HepG2 (cell line): Measurements from ENCODE around the gene ASPHD1. TPM values are rescaled to one million over a fixed set of nuclear protein-coding genes. Genes with fewer than 3 reads are reported as not detected.

Experiments
- ADNP ChIP-seq: sonication (generic); formaldehyde crosslinking; IDR thresholded peaks from 2 replicates; pipeline ENCODE4 v1.4.0; 2020; ENCODE audit warnings: missing genetic modification reagents
- ARNT2 ChIP-seq: sonication (generic); formaldehyde crosslinking; IDR thresholded peaks from 2 replicates; pipeline ENCODE4 v1.8.0; 2022; ENCODE audit warnings: mild to moderate bottlenecking, low read depth, missing genetic modification reagents, moderate library complexity
- BORCS8-MEF2B ChIP-seq: sonication (generic); formaldehyde crosslinking; IDR thresholded peaks from 2 replicates; pipeline ENCODE4 v1.8.0; 2022; ENCODE audit warnings: mild to moderate bottlenecking, missing genetic modification reagents
- BRF2 ChIP-seq: sonication (generic); formaldehyde crosslinking; IDR thresholded peaks from 2 replicates; pipeline ENCODE4 v1.8.1; 2022; ENCODE audit warnings: mild to moderate bottlenecking, missing genetic modification reagents
- CTCF ChIP-seq: sonication (generic); formaldehyde crosslinking; IDR thresholded peaks from 2 replicates; pipeline ENCODE4 v1.5.0; 2020; ENCODE audit warnings: mild to moderate bottlenecking, missing genetic modification reagents, moderate library complexity
- FOXA3 ChIP-seq: IDR thresholded peaks from 2 replicates; pipeline ENCODE4 v1.6.1; 2016; ENCODE audit warnings: missing genetic modification reagents, missing compliant biosample characterization
- GABPB1 ChIP-seq: IDR thresholded peaks from 2 replicates; pipeline ENCODE4 v1.6.1; 2016; ENCODE audit warnings: mild to moderate bottlenecking, missing genetic modification reagents, moderate library complexity, missing compliant biosample characterization
- KLF12 ChIP-seq: sonication (generic); formaldehyde crosslinking; IDR thresholded peaks from 2 replicates; pipeline ENCODE4 v1.4.0; 2020; ENCODE audit warnings: missing genetic modification reagents, borderline replicate concordance
- KMT2A ChIP-seq: sonication (generic); formaldehyde crosslinking; IDR thresholded peaks from 2 replicates; pipeline ENCODE4 v1.4.0; 2020; ENCODE audit warnings: missing genetic modification reagents
- MIER2 ChIP-seq: IDR thresholded peaks from 2 replicates; pipeline ENCODE4 v1.6.1; 2016; ENCODE audit warnings: missing biosample characterization, missing genetic modification reagents
- MIXL1 ChIP-seq: IDR thresholded peaks from 2 replicates; pipeline ENCODE4 v1.6.1; 2016
- MLLT10 ChIP-seq: sonication (generic); formaldehyde crosslinking; IDR thresholded peaks from 2 replicates; pipeline ENCODE4 v1.4.0; 2020; ENCODE audit warnings: missing genetic modification reagents
- MYC ChIP-seq: sonication (generic); formaldehyde crosslinking; IDR thresholded peaks from 2 replicates; pipeline ENCODE4 v1.9.0; 2021; ENCODE audit warnings: missing genetic modification reagents, borderline replicate concordance
- NAIF1 ChIP-seq: sonication (generic); formaldehyde crosslinking; IDR thresholded peaks from 2 replicates; pipeline ENCODE4 v1.5.0; 2020; ENCODE audit warnings: mild to moderate bottlenecking, missing genetic modification reagents, borderline replicate concordance
- NFATC3 ChIP-seq: sonication (generic); formaldehyde crosslinking; IDR thresholded peaks from 2 replicates; pipeline ENCODE4 v1.5.1; 2020; ENCODE audit warnings: mild to moderate bottlenecking, missing genetic modification reagents
- PAWR ChIP-seq: sonication (generic); formaldehyde crosslinking; IDR thresholded peaks from 2 replicates; pipeline ENCODE4 v1.4.0; 2020; ENCODE audit warnings: missing genetic modification reagents, mild to moderate bottlenecking, borderline replicate concordance
- PITX1 ChIP-seq: sonication (generic); formaldehyde crosslinking; IDR thresholded peaks from 2 replicates; pipeline ENCODE4 v1.5.1; 2020; ENCODE audit warnings: mild to moderate bottlenecking, missing genetic modification reagents
- RBAK ChIP-seq: sonication (generic); formaldehyde crosslinking; IDR thresholded peaks from 2 replicates; pipeline ENCODE4 v1.5.1; 2020; ENCODE audit warnings: mild to moderate bottlenecking, missing genetic modification reagents
- SALL1 ChIP-seq: sonication (generic); formaldehyde crosslinking; IDR thresholded peaks from 2 replicates; pipeline ENCODE4 v1.8.0; 2022; ENCODE audit warnings: mild to moderate bottlenecking, missing genetic modification reagents
- SNRNP70 ChIP-seq: fragments of 200-400 bp; formaldehyde crosslinking; IDR thresholded peaks from 2 replicates; pipeline ENCODE4 v1.6.1; 2017; ENCODE audit warnings: mild to moderate bottlenecking, low read depth, low read length, moderate library complexity
- SRSF1 ChIP-seq: fragments of 200-400 bp; formaldehyde crosslinking; optimal IDR thresholded peaks from 2 replicates; pipeline ENCODE3; 2017; ENCODE audit warnings: mild to moderate bottlenecking, low read depth, low read length, moderate library complexity
- THRA ChIP-seq: sonication (generic); formaldehyde crosslinking; IDR thresholded peaks from 2 replicates; pipeline ENCODE4 v1.4.0; 2020; ENCODE audit warnings: missing genetic modification reagents, borderline replicate concordance
- ZNF225 ChIP-seq: sonication (generic); formaldehyde crosslinking; IDR thresholded peaks from 2 replicates; pipeline ENCODE4 v1.4.0; 2020; ENCODE audit warnings: mild to moderate bottlenecking, missing genetic modification reagents
- ZNF251 ChIP-seq: sonication (generic); formaldehyde crosslinking; IDR thresholded peaks from 2 replicates; pipeline ENCODE4 v1.9.0; 2021; ENCODE audit warnings: mild to moderate bottlenecking, missing genetic modification reagents
- ZNF317 ChIP-seq: sonication (generic); formaldehyde crosslinking; IDR thresholded peaks from 2 replicates; pipeline ENCODE4 v1.5.0; 2020; ENCODE audit warnings: mild to moderate bottlenecking, missing genetic modification reagents
- ZNF468 ChIP-seq: sonication (generic); formaldehyde crosslinking; IDR thresholded peaks from 2 replicates; pipeline ENCODE4 v1.8.0; 2022; ENCODE audit warnings: mild to moderate bottlenecking, moderate library complexity, missing genetic modification reagents
- ZNF569 ChIP-seq: sonication (generic); formaldehyde crosslinking; IDR thresholded peaks from 2 replicates; pipeline ENCODE4 v1.5.0; 2020; ENCODE audit warnings: mild to moderate bottlenecking, missing genetic modification reagents, moderate library complexity, borderline replicate concordance
- ZNF615 ChIP-seq: sonication (generic); formaldehyde crosslinking; IDR thresholded peaks from 2 replicates; pipeline ENCODE4 v1.5.0; 2020; ENCODE audit warnings: mild to moderate bottlenecking, missing genetic modification reagents, borderline replicate concordance
- ZNF850 ChIP-seq: sonication (generic); formaldehyde crosslinking; conservative IDR thresholded peaks from 2 replicates; pipeline ENCODE4 v1.9.0; 2021; ENCODE audit warnings: mild to moderate bottlenecking, missing genetic modification reagents
- polyA plus RNA-seq, 8 experiments: library from polyadenylated mRNA; depleted of rRNA in 3 of 8; stranded (reverse) in 7 of 8; unstranded in 1 of 8; fragments of >200 nt; fragmentation: Illumina TruSeq in 4 of 8; extraction: Trizol in 4 of 8; gene quantifications; 2 replicates each; pipeline versions ENCODE4 v1.2.1 to v1.2.3, GENCODE V29; 2011 to 2016; ENCODE audit warnings: low read depth in 4 of 8, missing spikeins in 1 of 8, mixed read lengths in 1 of 8; ENCODE audit not compliant: insufficient read depth in 1 of 8
- total RNA-seq, 5 experiments: library from RNA; depleted of rRNA; stranded (reverse); fragments of >200 nt; fragmentation: Illumina TruSeq; extraction: Trizol; gene quantifications; 2 replicates each; pipeline ENCODE4 v1.2.3, GENCODE V29; 2016; ENCODE audit warnings: low read depth in 1 of 5

Gene ASPHD1
- total and polyA plus RNA-seq, 2 of the 13 experiments (the other 11 are each of a cell fraction or from before 2014, with no cell fraction given) = 13.1 to 19.7 TPM

GRCh38 chr16:29898135-29898803 lies 2.0 kb upstream of the ASPHD1 start (continued):
- TF ChIP-seq THRA (CRISPR knock-in tag) (no peak), PITX1 (CRISPR knock-in tag) (0 out of 2 replicates have a peak, but pooled peaks have one; percentile 36), ZNF225 (CRISPR knock-in tag) (no peak), GABPB1 (CRISPR knock-in tag) (no peak), PAWR (no peak), NFATC3 (CRISPR knock-in tag) (no peak), SALL1 (CRISPR knock-in tag) (no peak; the same call in 1 of the 2 replicates), ZNF468 (no peak), ZNF615 (CRISPR knock-in tag) (no peak), ZNF850 (no peak), KMT2A (CRISPR knock-in tag) (no peak), MYC (CRISPR knock-in tag) (no peak), MIER2 (peak; percentile 88), ZNF317 (CRISPR knock-in tag) (no peak), SNRNP70 (no peak), ADNP (CRISPR knock-in tag) (no peak), ARNT2 (CRISPR knock-in tag) (no peak), SRSF1 (peak; percentile 38), MLLT10 (CRISPR knock-in tag) (no peak), ZNF569 (CRISPR knock-in tag) (no peak), NAIF1 (CRISPR knock-in tag) (no peak; the same call in 1 of the 2 replicates), CTCF (CRISPR knock-in tag) (no peak), MIXL1 (no peak), ZNF251 (CRISPR knock-in tag) (no peak), FOXA3 (CRISPR knock-in tag) (no peak), RBAK (CRISPR knock-in tag) (no peak), BRF2 (CRISPR knock-in tag) (no peak), BORCS8-MEF2B (no peak), KLF12 (CRISPR knock-in tag) (no peak)
